HG03159 (cell line): ENCODE measurements around the gene SNRNP200.
"Not testable (repeated sequence)": the region's sequence is repeated elsewhere in the genome, so short reads cannot be mapped to it uniquely, and the experiment has no call there.

Source experiments
- ATAC-seq: cut with Tn5 transposase; IDR thresholded peaks from one replicate; pipeline ENCODE4 v1.9.1; 2021; ENCODE audit warnings: mild to moderate bottlenecking, moderate library complexity; ENCODE audit not compliant: unreplicated experiment

Gene SNRNP200

DNA sequence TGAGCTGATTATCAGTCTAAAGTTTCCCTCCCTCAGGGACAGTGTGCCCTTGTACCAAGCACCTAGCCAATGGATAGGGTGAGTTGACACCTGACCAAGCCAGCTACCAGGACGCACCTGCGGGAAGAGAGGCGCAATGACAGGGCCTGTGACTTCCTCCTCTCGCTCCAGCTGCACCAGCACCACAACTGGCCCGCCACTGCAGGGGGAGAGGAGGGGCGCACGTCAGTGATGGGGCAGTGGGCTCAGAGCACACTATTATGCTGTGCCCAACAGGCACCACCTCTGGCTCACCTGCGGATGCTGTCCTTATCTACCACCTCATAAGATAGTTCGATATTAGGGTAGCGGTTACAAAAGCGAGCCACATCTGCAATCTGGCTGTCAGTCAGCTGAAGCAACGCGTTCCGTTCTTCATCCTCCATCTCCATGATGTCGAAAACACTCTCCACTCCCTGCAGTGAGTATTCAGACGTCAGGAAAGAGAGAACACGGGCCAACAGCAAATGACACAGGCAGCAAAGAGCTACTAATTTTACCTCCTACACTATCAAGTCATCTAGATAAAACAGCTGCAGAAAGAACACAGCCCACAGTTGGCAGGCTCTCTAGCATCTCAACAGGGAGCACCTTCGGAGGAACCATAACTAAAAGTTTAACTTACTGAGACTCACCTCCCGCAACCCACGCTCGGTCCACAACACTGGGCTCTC lies 28.4 kb downstream of the SNRNP200 start:
- ATAC-seq, result no peak

DNA sequence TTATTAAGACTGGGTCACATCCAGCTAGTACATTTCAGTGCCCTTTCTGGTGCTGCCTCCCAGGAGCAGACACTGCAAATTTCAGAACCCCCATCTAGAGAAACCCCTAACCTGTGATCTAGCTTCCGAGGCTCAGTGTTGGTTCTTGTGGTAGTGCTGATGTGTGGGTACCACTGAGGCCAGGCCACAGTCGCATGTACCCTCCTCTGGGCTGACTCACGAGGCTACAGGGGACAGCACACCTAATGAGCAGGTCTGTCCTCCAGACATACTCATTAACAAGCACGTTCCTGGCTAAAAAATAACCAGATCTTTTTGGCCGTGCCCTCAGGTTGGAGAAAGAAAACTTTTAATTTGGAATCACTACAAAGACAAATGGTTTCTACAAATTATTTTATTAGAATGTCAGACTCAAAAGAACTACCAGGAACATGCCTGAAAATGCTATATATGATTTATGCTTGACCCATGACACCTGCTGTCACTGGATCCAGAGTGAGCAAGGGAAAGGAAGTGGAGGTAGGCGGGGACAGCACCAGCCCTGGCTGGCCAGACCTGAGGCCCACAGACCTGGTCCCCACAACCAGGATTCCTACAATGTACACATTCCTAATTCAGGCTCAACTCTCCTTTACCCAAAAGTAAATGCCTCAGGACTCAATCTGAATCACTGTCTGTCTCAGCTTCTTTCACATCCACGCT lies 30.8 kb downstream of the SNRNP200 start:
- ATAC-seq, result no peak

DNA sequence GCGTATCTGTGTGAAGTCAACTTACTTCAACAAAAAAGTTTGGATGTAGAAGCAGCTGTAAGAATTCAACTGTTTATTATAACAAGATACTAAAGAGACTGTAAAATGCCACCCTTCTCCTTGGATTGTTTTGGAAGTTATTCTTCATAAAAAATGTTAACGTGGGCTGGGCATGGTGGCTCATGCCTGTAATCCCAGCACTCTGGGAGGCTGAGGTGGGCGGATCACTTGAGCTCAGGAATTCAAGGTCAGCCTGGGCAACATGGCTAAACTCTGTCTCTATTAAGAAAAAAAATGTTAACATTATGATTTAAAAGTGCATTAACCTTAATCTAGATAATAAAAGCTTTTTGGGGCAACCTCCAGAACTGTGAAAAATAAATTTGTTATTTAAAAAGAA lies 31.6 kb downstream of the SNRNP200 start:
- ATAC-seq, result no peak

DNA sequence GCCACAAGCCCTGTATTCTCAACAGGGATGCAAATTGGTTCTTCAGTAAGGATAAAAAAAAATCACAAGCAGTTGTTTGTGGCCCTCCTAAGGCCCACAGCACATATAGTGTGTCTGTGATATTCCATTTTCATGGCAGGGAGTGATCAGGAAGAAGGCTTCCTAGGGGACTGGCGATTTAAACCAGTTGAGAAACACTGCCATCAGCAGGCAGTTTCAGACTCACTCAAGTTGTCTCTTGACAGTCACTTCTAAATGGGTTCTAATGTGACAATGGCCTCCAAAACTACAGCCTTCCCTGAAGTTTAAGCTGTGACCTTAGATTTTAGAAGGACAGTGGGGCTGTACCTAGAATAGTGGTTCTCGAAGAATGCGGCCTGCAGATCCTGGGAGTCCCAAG lies 33.4 kb downstream of the SNRNP200 start:
- ATAC-seq, result no peak

DNA sequence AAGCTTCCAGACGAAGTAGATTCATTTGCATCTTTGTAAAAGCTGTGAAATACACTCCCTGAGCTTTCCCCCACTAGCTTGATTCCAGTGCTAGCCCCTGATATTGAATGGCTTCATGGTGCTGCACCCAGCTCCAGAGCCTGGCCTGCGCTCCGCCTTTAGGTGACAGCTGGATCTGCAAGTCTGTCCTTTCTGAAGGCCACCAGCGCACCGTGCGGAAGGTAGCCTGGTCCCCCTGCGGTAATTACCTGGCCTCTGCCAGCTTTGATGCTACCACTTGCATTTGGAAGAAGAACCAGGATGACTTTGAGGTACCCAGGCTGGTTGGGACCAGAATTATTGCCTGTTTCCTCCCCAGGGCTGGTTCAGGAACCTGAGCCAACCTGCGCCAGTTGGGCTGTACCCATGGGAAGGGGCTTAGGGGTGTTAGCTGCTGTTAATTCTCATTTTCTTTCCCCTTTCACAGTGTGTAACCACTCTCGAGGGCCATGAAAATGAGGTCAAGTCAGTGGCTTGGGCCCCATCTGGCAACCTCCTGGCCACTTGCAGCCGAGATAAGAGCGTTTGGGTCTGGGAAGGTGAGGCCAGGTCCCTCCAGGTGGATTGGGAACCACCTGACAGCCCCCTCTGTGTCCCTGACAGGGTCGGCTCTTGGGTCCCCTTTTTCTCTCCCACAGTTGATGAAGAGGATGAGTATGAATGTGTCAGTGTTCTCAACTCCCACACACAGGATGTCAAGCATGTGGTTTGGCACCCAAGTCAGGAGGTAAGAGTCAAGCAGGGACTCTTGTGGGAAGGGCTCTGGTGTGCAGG lies 38.0 kb downstream of the SNRNP200 start:
- ATAC-seq, result no peak

DNA sequence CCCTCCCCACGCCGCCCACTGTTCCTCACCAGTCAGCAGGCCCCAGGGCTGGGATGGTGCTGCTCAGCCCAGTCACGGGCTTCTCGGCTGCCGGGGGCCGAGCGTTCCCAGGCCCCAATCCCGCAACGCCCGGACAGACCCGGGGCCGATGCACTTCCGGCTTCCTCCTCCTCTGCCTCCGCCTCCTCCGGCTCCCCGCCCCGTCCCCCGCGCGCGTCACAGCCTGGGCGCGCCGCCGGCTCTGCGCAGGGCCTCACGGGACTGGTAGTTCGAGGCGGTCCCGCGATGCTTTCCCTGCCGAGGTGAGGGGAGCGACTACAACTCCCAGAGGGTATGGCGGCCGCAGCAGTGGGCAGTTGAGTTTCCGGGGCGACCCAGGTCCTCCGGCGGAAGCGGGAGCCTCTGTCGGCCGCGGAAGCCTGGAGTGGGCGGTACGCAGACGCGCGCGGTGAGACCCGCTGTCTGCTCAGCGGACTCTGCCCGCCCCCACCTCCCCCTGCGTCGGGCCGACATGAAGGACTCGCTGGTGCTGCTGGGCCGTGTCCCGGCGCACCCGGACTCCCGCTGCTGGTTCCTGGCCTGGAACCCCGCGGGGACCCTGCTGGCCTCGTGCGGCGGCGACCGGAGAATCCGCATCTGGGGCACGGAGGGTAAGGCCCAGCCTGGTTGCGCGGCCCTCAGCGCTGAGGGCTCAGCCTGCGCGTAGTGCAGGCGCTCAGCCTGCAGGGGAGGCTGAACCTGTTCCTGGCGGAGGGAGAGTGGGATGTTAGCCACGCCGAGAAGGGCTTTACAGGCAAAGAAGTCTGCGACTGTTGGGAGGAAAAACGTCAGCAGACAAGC lies 39.3 kb downstream of the SNRNP200 start, which contains the start of the genes CIAO1 and TMEM127:
Gene CIAO1, plus strand, starts transcription at position 386 of the 840 bp plus-strand sequence. Its CDS starts 126 bp downstream, at position 512.
Gene TMEM127, minus strand, starts transcription at position 158 of the 840 bp plus-strand sequence. CDS start 616 bp downstream, outside the sequence.
- ATAC-seq, result peak; percentile 90

DNA sequence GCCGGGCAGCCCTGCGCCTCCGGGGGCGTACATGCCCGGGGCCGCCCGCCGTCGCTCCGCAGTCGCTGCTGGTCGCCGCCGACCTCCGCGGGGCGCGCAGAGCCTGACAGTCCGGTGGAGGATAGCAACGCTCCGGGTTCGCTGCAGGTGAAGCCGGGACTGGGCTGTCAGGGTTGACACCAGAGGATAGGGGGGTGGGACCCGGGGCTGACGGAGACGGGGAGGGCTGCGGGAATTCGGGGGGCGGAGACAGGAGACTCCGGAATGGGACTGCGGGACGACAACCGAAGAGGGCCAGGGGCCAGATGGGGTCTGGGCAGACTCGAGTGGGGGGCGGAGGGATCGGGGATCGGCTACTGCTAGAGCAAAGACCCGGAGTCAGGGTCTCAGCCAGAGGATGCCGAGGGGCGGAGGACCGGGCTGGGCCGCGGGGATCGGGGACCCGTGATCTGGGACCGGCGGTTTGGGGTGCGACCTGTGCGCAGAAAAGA lies 40.0 kb downstream of the SNRNP200 start:
- ATAC-seq, result peak; percentile 19

DNA sequence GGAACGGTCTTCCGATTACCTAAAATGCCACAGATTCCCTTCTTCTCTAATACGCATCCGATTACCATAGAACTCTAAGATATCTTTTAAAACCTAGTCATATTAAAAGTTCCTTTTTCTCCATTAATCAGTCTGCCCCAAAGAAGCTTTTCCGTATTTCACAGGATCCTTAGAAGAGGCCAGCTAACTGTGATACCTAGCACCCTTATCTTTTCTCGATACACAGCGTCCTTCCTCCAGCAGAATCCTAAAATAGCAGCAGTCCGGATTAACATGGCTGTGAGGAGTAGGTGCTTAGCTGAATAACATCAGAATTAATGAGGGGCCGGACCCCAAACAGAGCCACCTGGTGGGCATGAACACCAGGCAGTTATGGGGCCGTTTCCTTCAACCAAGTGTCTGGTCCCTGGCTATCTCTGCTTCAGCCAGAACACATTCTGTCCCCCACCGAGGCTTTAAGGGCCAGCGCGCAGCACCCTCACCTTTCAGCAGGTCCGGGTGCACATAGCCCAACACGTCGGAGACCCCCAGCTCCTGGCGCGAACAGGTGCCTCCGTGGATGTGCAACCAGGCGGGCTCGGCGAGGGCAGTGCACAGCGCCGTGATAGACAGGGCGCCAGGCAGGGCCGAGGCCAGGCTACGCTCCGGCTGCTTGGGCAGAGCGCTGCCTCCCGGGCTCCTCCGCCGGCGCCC lies 40.5 kb downstream of the SNRNP200 start:
- peak; percentile 2 for ATAC-seq

DNA sequence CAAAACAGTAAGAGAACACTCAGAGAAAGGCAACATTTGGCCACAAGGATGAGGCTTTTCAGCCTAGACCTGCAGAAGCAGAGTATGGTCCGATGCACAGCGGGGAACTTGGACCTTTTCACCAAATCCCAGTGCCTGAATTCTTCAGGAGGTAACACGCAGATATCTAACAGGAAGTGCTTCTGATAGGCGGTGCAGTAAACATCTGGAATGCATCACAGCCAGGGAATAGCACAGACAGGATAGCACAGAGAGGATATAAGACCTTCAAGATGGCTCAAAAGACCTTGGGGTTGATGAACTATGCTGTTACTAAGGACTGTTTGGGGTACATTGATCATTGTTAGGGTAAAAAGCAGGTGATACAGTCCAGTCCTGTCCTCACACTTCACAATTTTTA lies 41.3 kb downstream of the SNRNP200 start:
- no peak for ATAC-seq

DNA sequence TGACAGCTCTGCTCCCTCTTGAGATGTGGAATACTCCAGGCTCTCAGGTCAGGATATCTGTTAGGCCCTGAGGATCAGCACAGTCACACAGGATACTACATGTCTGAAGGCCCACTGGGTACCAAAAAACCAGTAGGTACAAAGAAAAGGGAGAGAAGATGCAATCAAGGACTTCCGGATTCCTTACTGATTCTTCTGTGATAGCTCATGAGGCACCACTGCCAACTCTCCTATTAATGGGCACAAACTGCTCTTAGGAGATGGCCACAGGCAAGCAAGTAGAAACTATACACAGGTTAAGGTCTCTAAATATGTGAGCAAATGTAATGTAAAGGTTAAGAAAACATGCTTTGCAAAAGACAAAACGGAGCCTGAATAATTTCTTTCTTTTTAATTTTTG lies 43.0 kb downstream of the SNRNP200 start:
- ATAC-seq, result no peak

DNA sequence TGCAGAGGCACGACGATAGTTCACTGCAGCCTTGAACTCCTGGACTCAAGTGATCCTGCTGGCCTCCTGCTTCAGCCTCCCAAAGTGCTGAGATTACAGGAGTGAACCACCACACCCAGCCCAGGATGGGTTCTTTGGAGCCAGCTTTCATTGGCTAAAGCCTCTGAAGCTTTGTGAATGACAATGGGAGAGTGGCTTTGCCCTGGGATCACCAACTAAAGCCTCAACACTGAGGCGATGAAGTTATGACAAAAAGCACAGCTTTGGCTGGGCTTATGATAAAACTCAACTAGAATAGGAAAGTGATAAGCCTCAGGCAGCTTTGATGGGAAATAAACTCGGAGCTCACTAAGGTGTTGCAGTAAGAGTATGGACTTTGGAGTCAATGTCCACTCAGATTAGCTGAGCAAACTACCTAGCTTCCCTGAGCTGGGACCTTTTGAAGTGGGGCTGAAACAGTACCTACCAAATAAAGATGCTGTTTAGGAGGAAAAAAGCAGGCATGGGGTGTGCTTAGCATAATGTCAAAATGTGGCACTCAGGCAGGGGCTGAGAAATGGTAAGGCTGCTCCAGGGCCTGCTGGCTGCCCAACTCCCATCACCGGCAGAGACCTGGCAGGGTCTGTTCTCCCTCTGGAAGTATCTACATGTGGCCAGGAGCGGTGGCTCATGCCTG lies 43.9 kb downstream of the SNRNP200 start:
- no peak for ATAC-seq

DNA sequence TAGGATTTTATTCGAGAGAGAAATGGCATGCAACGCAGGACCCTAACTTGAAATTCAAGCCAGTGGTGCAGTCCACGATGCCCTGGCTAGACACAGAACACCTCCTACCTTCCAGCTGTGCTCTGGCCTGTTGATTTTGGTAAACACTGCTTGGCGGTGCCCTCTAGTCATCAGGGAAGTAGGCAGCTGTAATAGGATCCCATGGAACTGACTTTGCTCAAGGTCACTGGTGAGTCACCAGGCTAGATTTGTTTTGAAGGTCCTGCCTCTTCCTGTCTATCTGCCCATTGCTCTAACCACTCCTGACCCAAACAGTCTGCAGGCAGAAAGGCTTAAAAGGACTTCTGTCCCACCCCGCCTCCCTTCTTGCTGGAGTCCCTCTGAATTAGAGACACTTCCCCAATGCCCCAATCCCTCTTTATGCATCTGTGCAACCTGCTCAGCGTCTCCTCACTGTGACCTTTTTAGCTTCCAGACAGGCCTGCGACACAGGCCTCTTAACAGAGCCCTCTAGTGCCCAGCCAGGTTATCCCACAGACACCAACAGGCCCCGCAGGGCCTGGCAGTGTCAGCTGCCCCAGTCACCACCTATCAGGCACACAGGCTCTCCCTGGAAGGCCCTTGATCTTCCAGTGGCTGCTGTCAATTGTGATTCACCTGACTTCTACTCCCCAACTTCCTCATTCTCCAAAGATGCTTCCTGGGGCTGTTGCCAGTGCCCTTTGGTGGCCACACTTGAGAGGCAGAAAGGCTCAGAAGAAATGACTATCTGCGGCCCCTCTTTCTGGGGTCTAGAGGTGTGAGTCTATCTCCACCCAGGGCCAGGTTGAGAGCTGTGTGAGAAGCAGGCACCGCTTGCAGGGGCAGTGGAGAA lies 44.7 kb downstream of the SNRNP200 start:
- ATAC-seq, result no peak

DNA sequence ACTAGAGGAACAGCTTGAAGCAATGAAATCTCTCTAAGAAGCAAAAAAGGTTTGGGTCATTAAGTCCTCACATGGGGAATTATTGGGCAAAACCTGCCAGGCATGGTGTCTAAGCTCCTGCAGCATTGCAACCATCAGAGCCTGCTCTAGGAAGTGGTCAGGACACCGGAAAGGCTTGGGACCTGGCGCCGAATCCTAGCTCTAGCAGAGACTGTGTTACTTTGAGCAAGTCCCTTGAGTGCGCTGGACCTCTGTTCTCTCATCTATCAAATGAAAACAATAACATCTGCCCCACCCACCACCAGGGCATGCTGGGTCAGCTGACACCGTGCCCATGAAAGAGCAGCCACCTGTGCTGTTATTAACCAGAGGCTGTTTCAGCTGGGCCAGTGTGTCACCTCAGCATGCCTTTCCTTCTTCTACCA lies 45.8 kb downstream of the SNRNP200 start:
- ATAC-seq, result no peak

DNA sequence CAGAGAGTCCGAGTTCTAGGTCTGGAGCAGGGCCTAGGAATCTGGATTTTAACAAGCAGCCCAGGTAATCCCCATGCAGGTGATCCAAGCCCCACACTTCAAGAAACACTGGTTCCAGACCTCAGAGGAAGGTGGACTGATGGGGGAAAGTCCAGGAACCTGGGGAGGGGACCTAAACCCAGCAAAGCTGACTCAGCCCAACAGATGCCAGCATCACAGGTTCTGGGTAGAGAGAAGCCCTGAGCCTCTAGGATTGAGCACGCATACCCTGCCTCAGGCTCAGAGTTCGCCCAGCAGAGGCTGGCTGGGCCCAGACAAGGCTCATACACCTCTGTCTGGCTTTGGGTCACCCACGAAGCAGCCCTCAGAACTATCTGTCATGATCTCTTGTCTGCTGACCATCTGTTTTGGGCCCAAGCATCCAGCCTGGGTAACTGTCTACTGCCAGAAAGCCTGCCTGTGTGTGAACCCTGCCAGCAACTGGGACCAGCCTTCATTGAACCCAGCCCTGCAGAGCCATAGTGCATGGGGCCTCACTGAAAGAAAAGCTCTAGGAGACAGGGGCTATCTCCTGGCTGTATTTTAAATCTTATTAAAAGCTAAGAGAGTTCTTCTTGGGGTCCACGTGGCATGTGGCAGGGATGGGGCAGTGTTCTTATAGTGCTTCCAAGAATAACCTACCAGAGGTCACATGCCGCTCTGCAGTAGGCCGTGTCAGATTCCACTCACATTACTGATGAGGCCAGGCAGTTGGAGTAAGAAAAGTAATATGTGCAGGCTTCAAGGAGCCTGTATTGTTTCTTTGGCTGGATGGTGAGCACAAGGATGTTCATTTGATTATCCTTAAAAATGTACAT lies 47.0 kb downstream of the SNRNP200 start:
- no peak for ATAC-seq

DNA sequence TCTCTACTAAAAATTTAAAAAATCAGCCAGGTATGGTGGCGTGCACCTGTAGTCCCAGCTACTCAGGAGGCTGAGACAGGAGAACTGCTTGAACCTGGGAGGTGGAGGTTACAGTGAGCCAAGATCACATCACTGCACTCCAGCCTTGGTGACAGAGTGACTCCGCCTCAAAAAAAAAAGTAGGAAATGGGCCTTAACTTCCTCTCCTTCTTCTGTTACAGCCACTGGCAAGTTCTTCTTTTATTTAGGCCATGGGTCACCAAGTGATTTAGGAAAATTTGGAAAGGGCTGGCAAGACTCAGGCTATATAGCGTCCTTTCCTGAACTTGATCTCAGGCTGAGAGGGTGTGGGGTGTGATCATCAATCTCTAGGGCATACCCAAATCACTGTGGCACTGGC lies 47.6 kb downstream of the SNRNP200 start:
- ATAC-seq, result not testable (repeated sequence)

DNA sequence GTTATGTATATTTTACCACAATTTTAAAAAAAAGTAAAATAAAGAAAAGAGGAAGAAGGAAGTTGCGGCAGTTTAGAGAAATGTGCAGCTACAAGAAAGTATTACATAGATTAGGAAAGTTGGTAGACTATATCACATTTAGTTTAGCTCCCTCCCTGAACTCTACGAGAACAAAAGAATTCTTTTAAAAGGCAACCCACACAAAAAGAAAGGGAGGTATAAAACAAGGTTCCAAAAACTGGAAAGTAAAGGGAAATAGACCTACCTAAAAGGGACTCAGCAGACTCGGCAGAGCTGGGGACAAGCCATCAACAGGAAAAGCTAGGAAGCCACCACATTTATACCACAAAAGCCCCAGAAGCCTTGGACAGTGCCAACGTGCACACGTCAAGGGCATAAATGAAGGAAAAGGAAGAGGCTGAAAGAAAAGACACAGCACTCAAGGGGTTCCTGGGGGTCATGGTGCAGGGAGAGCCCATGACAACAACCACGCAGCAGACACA lies 48.7 kb downstream of the SNRNP200 start:
- no peak for ATAC-seq

DNA sequence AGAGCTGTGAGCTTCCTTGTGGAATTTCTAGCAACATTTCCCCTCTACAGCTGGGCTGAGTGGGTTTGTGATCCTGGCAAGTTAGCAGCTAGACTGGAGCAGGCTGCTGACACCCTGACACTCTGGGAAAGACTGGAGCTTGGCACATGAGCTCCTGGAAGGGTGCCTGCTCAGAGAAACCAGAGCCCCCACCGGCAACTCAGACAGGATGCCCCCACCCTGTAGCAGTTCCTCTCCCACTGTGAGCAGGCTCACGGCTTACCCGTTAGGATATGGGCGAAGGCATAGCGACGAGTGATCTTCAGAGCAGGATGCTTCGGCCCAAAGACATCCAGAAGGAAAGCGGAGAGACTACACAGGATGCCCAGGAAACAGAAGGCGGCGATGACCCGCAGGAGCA lies 50.8 kb downstream of the SNRNP200 start:
- ATAC-seq, result no peak
